ENCODE data around the gene TMEM150A. TPM values are rescaled to one million over a fixed set of nuclear protein-coding genes. Genes with fewer than 3 reads are reported as not detected.
"Not testable (repeated sequence)": the region's sequence is repeated elsewhere in the genome, so short reads cannot be mapped to it uniquely, and the experiment has no call there.

The TMEM150A gene
- total and polyA plus RNA-seq, 9 donors: 7.0 to 27.1 (median 17.8) TPM

DNA sequence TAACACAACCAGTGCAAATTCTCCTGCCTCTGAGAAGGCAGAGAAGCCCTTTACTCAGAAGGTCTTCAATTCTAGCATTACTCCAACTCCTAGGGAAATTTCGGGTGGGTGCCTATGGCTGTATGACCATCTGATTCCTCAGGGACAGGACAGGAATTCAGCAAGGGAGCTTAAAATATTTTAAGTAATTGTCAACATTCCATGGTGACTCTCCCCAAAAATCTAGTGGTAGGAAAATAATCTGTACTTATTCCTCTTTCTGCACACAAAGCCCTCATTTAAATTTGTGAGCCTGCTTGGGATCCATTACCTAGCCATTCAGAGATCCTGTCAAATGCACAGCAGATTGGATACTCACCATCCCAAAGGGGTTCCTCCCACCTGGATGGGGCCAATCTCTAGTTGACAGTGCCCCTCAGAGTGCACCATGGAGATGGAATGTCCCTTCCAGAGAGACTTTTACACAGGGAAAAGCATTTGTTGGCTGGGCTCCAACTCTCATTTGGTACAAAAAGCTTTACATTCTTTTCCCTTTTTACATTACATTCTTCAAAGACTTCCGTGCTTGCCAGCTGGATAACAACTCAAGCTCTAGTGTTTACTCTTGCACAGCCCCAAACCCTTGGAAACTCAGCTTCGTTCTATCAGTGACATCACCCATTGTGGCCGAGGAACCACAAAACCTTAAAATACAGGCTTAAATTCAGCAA is 3.1 kb upstream of the TMEM150A start:
- H3K4me1 ChIP-seq (ENCODE audit: insufficient read depth): peaks cover 8% of the 10 kb centered on the region
- 13 to 28% (median 14%) methylated on average over 4 of the region's 4 CpGs for WGBS, 3 donors
- intact Hi-C loops (cut with DNase I): no loop called here
- no peaks in the 10 kb centered on the region for H3K27me3 ChIP-seq
- no peaks in the 10 kb centered on the region for H3K36me3 ChIP-seq
- H3K9me3 ChIP-seq: no peaks in the 10 kb centered on the region
- DNase-seq: no peak
- no peak overlapping the region for H3K27ac ChIP-seq
- no peak overlapping the region for H3K4me3 ChIP-seq
- TF ChIP-seq EP300 (IDR thresholded peaks at IDR 0.05) (no peak), CTCF (IDR thresholded peaks at IDR 0.05) (no peak), POLR2A (IDR thresholded peaks at IDR 0.05) (no peak)

GRCh38 chr2:85604568-85605339 is 2.3 kb upstream of the TMEM150A start:
- no peak for DNase-seq
- Histone ChIP-seq H3K4me1 (ENCODE audit: insufficient read depth) (peaks cover 8% of the 10 kb centered on the region), H3K36me3 (no peaks in the 10 kb centered on the region), H3K27ac (no peak overlapping the region), H3K4me3 (no peak overlapping the region), H3K27me3 (no peaks in the 10 kb centered on the region), H3K9me3 (no peaks in the 10 kb centered on the region)
- TF ChIP-seq CTCF (IDR thresholded peaks at IDR 0.05) (no peak), POLR2A (IDR thresholded peaks at IDR 0.05) (no peak), EP300 (IDR thresholded peaks at IDR 0.05) (no peak)
- intact Hi-C loops (cut with DNase I): no loop called here
- WGBS, 3 donors: 39 to 44% (median 43%) methylated on average over 6 of the region's 6 CpGs

GRCh38 chr2:85604133-85604444 is 1.6 kb upstream of the TMEM150A start:
- intact Hi-C loops (cut with DNase I); H3K4me1 ChIP-seq (ENCODE audit: insufficient read depth); H3K9me3 ChIP-seq; H3K27ac ChIP-seq; H3K27me3 ChIP-seq; DNase-seq; H3K36me3 ChIP-seq: not testable (repeated sequence)
- WGBS, 3 donors: 65 to 76% (median 68%) methylated on average over 3 of the region's 3 CpGs
- peak overlapping the region; percentile 79 for H3K4me3 ChIP-seq

DNA sequence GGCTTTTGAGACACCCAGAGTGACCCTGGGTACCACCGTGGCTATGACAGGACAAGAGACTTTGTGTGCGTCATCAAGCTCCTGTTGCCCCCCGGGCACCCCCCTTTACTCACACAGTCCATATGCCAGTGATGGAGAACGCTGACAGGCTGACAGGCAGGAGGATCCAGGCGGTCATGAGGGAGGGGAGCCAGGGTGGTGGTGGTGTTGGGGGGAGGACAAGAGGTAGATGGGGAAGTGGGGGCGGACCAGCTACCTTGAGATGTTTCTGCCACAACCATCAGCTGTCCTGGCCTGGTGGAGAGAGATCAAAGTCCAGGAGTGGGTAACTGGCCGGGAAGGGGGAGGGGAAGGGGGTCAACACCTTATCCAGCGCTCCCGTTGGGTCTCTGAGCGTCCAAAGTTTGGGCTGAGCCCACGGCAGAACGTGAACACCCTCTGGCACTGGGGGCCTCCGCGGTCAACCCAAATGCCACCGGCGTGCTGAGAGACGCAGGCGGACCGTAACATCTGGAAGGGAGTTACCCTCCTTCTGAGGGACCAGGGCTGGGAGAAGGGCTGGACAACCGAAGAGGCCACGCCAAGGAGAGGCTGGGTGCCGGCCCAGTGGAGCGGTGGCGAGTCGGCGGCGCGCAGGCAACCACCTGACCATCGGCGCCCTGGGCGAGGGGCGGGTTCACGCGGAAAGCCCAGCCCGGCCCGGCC is 575 bp downstream of the TMEM150A start:
- Histone ChIP-seq H3K4me1 (ENCODE audit: insufficient read depth) (peaks cover 8% of the 10 kb centered on the region), H3K4me3 (peak overlapping the region; percentile 79), H3K36me3 (no peaks in the 10 kb centered on the region), H3K9me3 (no peaks in the 10 kb centered on the region), H3K27ac (peak overlapping the region; percentile 59 to 86), H3K27me3 (no peaks in the 10 kb centered on the region)
- TF ChIP-seq EP300 (IDR thresholded peaks at IDR 0.05) (no peak), POLR2A (IDR thresholded peaks at IDR 0.05) (no peak), CTCF (IDR thresholded peaks at IDR 0.05) (no peak)
- intact Hi-C loops (cut with DNase I): no loop called here
- WGBS, 3 donors: 1 to 5% (median 1%) methylated on average over 19 to 36 of the region's 36 CpGs
- peak in 4 of 5 donors; percentile 55 to 81 (median 68) for DNase-seq
